T47D (cell line): Measurements from ENCODE around the gene PRR35.

Experiments used
- DNase-seq, 2 experiments: peaks; one replicate each; pipeline versions ENCODE4 v3.0.0 to v3.0.0-alpha.2; 2011 to 2012; ENCODE audit warnings: low read depth in 1 of 2, low spot score in 1 of 2
- JUND ChIP-seq: IDR thresholded peaks from 2 replicates; pipeline ENCODE4 v1.6.1; 2012; ENCODE audit warnings: low read depth
- in situ Hi-C: cut with HindIII; loops from 2 replicates; pipeline ENCODE4 v1.10.0; 2016; ENCODE audit warnings: low sequenced_read_pairs, low pct_unique_long_range_greater_than_20kb

Gene PRR35

DNA sequence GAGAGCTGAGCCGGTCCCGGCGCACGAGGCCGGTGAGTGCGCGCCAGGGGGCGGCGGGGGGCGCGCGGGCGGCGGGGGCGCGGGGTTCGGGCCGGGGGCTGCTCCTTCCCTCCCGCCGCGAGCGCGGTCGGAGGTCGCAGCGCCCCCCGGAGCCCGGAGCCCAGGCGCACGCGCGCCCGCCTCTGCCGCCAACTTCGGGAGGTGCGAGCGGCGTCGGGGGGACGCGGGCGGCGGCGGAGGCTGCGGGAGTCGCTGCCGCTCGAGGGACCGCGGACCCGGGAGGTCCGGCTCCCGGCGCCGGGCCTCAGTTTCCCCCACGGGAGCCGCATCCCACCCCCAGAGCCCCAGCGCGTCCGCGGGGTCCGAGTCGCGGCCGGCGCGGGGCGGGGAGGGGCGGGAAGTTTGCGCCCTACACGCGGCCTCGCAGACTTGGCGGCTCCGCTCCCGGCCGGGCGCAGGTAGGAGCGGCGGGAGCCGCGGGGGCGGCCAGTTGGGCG lies at the start of gene PRR35:
PRR35 (plus strand) TSS at position 191 of the 497 bp plus-strand sequence. CDS start 2,901 bp downstream, outside the sequence.
- no peak for TF ChIP-seq JUND
- in situ Hi-C loops = no loop called here
- no peak for DNase-seq

DNA sequence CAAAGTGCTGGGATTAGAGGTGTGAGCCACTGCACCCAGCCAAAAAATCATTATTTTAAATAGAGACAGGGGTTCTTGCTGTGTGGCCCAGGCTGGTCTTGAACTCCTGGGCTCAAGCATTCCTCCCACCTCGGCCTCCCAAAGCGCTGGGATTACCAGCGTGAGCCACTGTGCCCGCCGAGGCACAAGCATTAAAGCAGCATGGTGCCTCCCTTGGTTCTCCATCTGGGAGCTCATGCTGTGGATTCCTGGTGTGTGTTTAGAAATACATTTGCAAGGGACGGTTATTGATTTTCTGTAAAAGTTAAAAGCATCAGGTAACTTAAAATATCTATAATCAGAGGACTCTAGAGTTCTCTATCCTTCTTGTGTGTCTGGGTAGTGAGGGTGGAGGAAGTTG lies 47.4 kb upstream of the PRR35 start:
- in situ Hi-C loops = no loop called here
- DNase-seq = no peak
- no peak for TF ChIP-seq JUND

DNA sequence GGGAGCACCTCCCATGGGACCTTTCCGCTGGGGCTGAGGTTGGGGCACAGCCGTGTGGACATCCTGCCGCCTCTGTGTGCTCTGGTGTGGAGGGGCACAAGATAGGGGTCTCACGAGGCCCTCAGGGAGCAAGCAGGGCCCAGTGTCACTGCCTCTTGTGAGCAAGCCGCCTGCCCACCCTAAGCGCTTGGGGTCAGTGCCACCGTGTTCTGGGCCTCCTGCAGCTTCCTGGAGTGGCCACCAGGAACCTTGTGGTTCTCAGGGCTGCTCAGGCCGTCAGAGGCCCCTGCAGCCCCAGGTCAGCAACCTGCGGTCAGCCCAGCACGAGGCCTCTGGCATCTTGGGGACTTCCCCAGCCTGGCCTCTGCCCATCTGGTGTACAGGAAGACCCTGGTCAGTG lies 46.2 kb upstream of the PRR35 start:
- in situ Hi-C loops = no loop called here
- no peak for TF ChIP-seq JUND
- no peak for DNase-seq

DNA sequence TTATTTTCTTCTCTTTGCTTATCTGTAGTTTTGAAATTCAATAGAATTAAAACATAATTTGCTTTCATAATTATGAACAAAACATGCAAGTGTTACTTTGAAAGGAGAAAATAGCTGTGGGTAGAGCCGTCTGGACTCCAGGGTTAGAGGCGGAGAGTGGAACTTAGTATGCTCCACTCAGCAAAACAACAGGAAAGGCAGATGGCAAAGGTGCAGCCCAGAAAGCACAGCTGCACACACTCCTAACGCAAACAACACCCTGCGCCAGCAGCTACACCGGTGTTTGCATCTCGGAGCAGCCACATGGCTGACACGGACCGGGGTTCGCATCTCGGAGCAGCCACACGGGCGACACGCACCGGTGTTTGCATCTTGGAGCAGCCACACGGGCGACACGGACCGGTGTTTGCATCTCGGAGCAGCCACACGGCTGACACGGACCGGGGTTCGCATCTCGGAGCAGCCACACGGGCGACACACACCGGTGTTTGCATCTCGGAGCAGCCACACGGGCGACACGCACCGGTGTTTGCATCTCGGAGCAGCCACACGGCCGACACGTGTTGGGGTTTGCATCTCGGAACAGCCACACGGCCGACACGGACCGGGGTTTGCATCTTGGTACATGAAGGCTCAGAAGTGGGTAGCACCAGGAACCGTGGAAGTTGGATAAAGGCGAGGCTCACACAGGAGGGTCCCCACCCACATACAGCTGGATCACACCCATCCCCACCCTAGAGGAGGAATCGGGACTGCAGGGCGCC lies 44.8 kb upstream of the PRR35 start:
- in situ Hi-C loops = no loop called here
- no peak for DNase-seq
- no peak for TF ChIP-seq JUND

DNA sequence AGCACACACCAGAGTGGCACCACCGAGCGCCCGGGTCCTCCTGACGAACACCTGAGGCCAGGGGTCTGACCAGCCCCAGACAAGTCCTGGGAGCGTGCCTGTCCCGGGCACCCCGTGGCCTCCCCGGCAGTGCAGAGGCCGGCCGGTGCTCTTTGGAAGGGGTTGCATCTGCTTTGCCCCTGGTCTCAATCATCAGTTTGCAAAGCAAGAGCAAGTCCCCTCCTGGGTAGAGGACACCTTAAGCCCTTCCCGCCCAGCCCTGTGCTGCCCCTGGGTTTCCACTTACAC lies 44.3 kb upstream of the PRR35 start:
- no peak for DNase-seq
- in situ Hi-C loops = no loop called here
- TF ChIP-seq JUND = no peak

DNA sequence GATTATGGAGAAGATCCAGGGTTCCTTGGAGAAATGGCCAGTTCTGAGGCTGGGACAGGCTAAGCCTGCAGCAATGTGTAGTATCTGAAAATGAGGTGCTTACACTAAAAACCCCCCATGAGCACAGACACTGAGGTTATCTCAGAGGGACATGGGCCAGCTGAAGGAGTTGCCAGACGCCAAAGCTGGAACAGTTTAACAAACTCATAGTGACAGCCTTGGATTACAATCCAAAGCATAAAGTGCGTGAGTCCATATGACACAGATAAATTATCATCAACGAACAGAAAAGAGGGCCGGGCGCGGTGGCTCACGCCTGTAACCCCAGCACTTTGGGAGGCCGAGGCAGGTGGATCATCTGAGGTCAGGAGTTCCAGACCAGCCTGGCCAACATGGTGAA lies 43.9 kb upstream of the PRR35 start:
- no peak for TF ChIP-seq JUND
- in situ Hi-C loops = no loop called here

DNA sequence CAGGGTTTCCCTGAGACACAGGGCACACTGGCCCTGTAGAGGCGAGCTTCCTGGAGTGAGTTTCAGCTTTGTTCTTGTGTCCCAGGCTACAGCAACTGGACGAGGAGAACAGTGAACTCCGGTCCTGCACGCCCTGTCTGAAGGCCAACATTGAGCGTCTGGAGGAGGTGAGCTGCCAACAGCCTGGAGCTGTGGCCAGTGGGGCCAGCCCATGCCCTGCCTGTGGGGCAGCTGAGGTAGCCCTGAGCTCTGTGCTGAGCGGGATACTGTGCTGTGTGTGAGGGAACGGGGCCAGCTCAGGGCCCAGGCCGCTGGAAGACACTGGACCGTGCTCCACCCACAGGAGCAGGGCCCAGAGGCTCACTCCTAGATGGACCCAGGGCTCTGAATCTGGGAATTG lies 41.3 kb upstream of the PRR35 start:
- DNase-seq = no peak
- in situ Hi-C loops = no loop called here
- no peak for TF ChIP-seq JUND

More for the DNA sequence above, 43.9 kb upstream of the PRR35 start:
- no peak for DNase-seq

DNA sequence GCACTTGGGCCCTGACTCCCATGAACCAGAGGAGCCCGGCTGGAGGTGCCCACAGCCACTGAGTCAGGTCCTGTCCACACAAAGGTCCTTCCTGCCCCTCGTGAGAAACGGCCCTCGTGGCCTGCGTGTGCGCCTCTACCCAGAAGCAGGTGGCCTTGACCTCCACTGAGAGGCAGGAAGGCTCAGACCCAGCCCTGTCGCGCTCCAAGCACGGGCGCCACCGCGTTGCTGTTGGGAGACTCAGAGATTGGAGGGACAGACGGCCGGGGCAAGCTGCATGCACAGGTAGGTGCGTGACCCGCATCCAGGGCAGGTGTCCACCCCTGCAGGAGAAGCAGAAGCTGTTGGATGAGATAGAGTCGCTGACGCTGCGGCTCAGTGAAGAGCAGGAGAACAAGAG lies 40.8 kb upstream of the PRR35 start:
- no peak for DNase-seq
- in situ Hi-C loops = no loop called here
- no peak for TF ChIP-seq JUND

DNA sequence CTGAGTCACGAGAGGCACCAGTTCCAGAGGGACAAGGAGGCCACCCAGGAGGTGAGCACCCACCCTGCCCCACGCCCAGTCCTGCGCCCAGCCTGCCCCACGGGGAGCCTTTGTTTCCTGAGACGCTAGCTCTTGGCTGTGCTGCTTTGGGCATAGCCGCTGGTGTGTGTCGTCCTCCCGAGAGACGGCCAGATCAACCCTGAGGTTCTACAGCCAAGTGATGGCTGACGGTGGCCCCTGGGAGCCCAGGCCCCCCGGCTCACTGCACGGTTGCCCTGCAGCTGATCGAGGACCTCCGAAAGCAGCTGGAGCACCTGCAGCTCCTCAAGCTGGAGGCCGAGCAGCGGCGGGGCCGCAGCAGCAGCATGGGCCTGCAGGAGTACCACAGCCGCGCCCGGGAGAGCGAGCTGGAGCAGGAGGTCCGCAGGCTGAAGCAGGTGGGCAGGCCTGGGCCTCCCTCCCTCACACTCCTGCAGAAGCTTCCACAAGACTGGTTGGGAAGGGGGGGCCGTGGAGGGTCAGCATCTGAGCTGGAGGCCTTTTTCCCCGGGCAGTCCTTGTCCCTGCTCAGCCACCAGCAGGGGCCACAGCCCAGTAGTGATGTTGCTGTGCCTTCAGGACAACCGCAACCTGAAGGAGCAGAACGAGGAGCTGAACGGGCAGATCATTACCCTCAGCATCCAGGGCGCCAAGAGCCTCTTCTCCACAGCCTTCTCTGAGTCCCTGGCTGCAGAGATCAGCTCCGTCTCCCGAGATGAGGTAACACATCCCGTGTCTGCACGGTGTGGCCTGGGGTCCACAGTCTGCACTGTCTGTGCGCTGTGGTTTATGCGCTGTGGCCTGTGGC lies 40.1 kb upstream of the PRR35 start:
- no peak for TF ChIP-seq JUND
- no peak for DNase-seq
- in situ Hi-C loops = no loop called here

DNA sequence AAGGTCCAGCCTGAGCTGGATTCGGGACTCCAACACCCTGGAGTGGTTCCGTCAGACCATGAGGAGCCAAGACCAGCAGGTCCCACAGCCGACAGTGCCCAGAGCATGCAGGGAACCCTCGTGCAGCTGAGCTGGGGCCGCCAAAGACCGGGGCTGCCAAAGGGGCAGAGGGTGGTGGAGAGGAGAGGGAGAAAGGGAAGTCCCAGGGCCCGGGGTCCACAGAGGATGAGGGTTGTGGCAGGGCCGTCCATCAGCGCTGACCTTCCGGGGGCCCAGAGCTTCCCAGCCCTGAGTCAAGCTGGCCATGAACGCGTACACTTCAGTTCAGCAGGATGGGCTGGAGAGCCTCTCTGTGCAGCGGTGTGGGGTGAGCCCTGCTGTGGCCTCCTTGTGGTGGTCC lies 39.3 kb upstream of the PRR35 start:
- TF ChIP-seq JUND = no peak

DNA sequence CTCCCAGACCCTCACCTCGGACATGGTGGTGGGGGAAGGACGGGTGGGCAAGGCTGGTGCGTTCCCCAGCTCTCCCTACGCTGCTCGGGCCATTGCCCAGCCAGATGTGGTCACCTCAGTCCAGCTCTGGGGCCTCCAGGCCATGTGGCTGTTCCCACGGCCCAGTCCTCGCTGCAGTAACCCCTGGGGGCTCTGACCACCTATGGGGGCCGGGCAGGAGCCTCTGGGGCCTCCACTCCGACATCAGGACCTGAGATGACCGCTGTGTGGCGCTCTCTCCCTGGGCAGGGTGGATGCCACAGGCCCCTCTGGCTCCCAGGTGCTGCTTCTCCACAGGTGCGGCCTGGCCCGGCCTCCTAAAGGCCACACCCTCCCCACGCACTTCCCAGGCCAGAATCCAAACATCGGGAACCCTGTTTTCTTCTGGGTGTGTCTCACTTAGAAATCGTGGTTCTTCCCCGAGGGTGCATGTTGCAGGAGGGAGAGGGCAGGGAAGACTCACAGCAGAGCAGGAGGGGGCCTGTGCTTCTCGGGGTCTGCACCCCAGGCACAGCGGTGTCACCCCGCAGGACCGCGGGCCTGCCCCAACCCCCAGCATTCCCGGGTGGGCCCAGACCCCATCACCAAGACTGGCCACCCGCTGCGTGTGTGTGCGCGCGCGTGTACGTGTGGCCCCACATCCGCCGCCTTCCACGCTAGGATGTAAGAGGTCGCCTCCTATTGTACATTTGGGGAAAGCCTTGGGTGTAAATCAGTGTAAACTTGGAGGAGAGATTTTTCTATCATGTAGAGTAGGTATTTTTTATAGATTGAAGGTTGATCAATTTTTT lies 38.6 kb upstream of the PRR35 start:
- DNase-seq = peak in 1 of 2 experiments; percentile 54
- no peak for TF ChIP-seq JUND
- in situ Hi-C loops = no loop called here

More for the DNA sequence above, 39.3 kb upstream of the PRR35 start:
- no peak for DNase-seq
- in situ Hi-C loops = no loop called here

DNA sequence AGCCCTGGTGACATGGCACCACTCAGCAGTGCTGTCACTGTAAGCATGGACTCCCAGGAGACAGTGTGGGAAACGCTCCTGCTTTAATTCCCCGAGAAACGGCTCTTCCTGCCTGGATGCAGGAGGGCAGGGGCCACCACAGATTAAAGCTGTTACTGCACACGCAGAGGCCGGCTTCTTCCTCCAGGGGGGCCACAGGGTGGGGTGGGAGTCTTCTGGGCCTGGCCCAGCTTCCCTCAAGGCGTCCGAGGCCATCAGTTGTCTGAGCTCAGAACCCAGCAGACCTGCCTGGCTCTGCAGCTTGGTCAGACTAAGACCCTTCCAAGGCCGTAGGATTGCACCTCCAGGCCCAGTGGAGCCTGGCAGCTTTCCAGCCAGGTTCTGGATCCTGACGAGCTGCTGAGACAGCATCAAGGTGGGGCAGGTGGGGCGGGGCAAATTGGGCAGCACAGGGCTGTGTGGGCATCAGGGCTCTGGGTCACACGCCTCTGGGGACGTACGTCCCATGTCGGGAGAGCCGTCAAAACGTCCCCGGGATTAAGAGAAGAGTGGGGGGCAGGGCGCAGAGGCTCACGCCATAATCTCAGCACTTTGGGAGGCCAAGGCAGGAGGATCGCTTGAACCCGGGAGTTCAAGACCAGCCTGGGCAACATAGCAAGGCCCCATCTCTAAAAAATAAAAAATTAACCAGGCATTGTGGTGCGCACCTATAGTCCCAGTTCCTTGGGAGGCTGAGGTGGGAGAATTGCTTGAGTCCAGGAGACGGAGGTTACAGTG lies 37.7 kb upstream of the PRR35 start:
- no peak for DNase-seq
- in situ Hi-C loops = no loop called here
- TF ChIP-seq JUND = no peak
